GM18909 (cell line): ENCODE measurements around the gene TGDS.
A peak's percentile ranks its signal among the peaks of the same experiment; 100 is the strongest.
"Not testable (repeated sequence)": the region's sequence is repeated elsewhere in the genome, so short reads cannot be mapped to it uniquely, and the experiment has no call there.

Experiments used
- ATAC-seq: cut with Tn5 transposase; IDR thresholded peaks from one replicate; pipeline ENCODE4 v1.9.1; 2021; ENCODE audit warnings: mild to moderate bottlenecking; ENCODE audit not compliant: unreplicated experiment, poor library complexity

Gene TGDS

DNA sequence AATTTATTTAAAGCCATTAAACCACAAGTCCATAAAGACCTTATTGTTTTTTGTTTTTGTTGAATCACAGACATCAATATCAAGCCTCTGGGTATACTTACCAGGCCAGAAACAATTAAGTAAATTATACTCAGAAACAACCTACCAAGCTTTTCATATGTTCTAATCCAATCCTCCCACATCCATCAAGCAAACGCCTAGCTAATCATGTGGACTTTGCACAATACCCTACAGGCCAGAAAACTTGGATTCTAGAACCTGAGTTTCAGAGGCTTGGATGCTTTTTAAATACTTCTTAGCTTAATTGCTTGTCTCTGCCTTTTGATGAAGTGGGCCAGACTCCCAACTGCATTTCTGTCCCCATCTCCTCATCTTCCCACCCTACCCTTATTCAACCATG is 39.9 kb downstream of the TGDS start:
- no peak for ATAC-seq

GRCh38 chr13:94553766-94554165 is 42.2 kb downstream of the TGDS start:
- ATAC-seq, result no peak

GRCh38 chr13:94552095-94552494 is 43.9 kb downstream of the TGDS start:
- ATAC-seq, result no peak

DNA sequence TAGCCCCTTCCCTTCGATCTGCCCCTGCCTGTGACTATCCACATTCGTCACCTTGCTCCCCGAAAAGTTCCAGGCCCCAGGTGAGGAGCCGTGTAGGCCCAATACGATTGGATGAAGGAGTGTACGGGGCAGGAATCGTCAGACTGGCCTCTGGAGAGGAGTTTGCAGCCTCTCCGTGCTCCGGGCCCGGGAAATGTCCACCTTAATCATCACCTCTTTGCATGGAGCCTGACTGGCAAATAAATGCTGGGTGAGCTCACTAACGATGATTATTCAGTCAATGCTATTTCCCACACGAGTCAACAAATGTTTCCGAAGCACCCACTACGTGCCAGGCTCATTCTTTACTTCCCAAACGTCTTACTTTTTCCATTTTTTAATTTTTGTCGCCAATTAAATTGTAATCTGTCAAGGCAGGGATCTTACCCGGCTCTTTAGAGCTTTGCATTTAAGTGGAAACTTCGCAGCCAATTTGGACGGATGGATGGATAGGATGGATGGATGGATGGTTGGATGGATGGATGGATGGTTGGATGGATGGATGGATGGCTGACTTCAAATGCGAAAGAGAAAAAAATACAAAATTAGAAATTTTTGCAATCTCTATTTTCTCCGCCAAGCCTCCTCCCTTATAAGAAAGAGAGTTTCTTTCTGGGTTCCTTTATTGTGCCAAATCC is 45.8 kb downstream of the TGDS start:
- ATAC-seq, result peak; percentile 13

GRCh38 chr13:94549232-94550061 is 46.5 kb downstream of the TGDS start:
- ATAC-seq, result peak; percentile 91

GRCh38 chr13:94548821-94549231 is 47.1 kb downstream of the TGDS start:
- peak; percentile 68 for ATAC-seq

- ATAC-seq, result no peak
Measured at GRCh38 chr13:94548382-94548781, 47.6 kb downstream of the TGDS start.

GRCh38 chr13:94546061-94546839 is 49.7 kb downstream of the TGDS start:
- no peak for ATAC-seq

DNA sequence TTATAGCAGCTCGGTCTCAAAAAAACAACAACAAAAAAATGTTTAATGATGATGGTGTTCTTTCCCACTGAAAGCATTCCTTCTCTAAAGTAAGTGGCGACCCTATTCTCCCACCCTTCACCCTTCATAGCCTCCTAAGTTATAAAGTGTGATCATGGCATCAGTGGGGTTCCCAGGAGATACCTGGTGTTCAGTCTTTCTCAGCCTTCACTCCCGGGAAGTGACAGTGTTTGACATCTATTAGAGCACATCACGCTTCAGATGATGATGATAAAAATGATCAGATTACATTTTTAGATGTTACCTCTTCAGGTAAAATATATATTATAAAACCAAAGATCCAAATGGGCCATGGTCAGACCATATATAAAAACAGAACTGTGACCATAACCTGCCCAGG is 51.0 kb downstream of the TGDS start:
- no peak for ATAC-seq

DNA sequence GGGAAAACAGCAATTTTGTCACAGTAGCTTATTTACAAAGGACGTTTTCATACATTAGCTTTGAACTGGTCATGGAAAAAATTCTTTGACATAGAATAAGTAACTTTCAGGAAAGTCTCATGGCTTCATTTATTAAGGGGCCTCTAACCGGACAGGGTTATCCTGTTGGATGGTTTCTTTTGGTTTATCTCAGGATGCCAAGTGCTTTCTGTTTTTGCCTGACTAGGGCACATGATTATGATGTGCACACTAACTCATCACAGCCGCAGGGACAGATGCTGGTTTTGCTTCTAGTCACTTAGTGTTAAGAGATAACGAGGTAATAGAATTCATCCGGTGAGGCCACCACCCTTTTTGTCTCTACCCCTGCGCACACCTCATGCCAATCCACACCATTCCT is 53.0 kb downstream of the TGDS start:
- no peak for ATAC-seq

DNA sequence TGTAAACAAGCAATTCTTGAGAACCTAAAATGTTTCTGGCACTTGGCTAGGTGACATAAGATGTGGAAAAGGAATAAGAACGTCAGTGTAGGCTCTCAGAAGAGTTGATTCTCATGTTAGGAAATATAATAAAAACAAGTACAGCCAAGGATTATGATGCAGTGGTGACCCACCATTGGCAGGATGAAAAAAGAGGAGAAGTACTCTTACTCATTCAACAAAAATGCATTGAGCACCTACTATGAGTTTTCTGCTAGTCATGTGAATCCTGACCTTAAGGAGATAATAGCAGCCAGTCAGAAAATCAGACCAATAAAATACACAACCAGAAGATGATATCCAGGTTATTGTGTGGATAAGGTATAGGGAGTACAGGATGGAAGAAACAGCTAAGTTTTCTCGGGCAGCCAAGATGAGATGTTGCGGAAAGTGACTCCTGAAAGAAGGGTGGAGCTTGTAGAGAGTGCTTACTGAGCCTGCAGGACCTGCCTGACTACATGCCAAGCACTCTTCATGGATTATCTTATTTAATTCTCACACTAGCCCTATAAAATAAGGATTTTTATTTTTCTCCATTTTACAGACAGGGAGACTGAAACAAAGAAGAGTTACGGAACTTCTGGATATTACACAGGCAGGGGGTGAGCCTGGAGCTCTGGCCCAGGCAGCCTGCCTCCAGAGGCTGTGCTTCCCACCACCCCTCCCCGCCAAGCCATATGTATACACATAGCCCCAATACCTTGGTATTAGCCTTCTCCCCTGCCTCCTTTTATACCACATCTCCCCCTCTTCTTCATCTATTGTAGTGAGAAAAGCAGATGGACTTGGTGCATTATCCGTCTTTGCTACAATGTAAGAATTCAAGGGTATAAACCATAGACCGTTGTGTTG is 58.0 kb downstream of the TGDS start:
- ATAC-seq, result no peak

DNA sequence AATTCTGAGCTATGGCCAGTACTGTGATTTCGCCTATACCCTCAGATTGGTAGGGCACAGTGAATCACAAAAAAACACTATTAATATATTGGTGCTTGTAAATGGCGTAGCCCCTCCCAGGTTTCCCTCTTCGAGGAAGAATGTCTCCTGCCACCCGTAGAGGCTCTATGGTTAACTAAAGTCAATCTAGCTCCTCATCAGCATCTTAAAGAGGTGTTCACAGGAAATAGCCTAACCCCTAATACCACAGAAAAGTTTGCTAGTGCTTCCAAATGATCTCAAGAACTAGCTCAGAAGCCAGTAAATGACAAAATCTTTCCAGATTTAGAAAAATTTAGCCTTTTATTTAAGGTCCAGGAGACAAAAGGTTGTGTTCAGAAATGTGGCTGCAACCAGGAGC is 60.2 kb downstream of the TGDS start:
- ATAC-seq, result no peak

GRCh38 chr13:94535231-94535630 is 60.7 kb downstream of the TGDS start:
- ATAC-seq, result no peak

DNA sequence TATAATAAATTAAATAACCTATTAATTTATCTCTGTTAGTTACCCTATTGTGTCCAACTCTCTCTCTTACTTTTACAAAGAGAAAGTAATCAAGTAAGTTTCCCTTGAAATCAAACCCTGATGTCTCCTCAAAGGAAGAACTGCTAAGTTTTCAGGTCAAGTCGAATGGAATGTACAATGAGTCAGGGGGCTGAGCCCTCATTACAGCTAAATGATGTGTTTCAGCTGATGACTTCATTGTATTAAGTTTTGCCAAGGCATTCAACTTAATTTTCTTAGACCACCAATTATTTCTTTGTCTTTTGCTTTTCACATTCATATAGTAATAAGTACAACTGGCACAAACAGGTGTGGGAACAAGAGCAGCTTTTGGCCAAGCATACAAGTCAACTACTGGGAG is 61.8 kb downstream of the TGDS start:
- no peak for ATAC-seq

DNA sequence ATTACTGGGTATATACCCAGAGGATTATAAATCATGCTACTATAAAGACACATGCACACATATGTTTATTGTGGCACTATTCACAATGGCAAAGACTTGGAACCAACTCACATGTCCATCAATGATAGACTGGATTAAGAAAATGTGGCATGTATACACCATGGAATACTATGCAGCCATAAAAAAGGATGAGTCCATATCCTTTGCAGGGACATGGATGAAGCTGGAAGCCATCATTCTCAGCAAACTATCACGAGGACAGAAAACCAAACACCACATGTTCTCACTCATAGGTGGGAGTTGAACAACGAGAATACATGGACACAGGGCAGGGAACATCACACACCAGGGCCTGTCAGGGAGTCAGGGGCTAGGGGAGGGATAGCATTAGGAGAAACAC is 63.7 kb downstream of the TGDS start:
- ATAC-seq, result not testable (repeated sequence)

- ATAC-seq, result not testable (repeated sequence)
Measured at GRCh38 chr13:94526956-94527355, 69.0 kb downstream of the TGDS start.

DNA sequence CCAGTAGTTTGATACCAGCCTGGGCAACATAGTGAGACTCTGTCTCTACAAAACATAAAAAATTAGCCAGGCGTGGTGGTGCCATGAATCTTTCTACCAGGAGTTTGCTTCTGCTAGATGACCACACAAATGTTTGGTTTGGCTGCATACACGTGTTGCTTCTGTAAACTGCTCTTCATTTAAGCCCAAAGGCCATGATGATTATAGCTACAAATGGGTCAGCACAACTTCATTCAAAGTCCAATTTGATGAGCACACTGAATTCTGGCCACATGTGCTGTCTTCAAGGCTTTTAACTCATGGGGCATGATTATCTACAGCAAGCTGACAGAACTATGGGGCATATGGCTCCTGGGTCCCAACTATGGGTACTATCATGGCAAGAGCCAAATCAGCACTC is 70.2 kb downstream of the TGDS start:
- no peak for ATAC-seq

DNA sequence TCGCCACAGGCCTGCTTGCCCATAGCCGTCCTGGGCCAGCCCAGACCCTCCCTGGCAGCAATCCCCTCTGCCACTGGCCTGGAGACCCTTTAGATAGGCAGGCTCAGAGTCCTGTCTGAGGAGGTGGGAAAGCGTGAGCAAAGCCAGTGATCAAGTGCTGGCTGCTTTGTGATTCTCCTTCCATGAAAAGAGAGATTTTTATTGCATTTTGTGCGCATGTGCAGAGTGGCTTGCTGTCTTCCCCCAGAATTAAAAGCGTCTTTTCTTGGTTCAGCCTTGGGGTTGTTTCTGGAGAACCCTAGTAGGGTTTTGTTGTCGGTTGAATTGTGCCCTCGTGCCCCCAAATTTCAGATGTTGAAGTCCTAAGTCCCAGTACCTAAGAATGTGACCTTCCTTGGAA is 71.5 kb downstream of the TGDS start:
- no peak for ATAC-seq
